ENCODE measurements around the gene SERPINE1.

DNA sequence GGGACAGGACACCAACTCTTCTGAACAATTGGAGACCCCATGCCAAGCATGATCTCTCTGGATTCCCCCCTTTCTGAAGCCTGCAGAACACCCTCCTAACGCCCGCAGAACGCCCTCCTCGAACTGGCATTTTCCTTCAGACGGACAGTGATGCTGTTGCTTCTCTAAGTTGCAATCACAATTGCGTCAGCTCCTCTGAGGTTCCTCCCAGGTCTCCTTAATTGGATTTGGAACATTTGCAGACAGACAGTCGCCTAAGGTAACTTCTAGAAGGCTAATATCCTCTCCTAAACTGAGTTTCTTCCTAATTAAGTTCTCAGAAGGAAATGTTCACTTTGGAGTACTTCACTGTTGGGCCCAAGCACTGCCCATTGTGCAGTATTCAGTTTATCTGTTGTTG, 20.5 kb upstream of the SERPINE1 start:
- no peak for TF ChIP-seq GATA3 (IDR thresholded peaks at IDR 0.05; ENCODE audit: low read depth, low read length)
- no peak for TF ChIP-seq GATA2 (IDR thresholded peaks at IDR 0.05; ENCODE audit: low read depth, low read length)
